HUDEP-2 (cell line): ENCODE data around the gene PIRT.
A peak's percentile ranks its signal among the peaks of the same experiment; 100 is the strongest.
"Not testable (repeated sequence)": the region's sequence is repeated elsewhere in the genome, so short reads cannot be mapped to it uniquely, and the experiment has no call there.

Experiments used
- DNase-seq, 76 experiments: peaks; one replicate each; lab custom pipeline; 2025; ENCODE audit not compliant: unreplicated experiment in 76 of 76; lab: John Stamatoyannopoulos, UW

Gene PIRT

GRCh38 chr17:10837921-10838320 is at the start of gene PIRT:
TSS of gene PIRT (minus strand) at chr17:10838087. CDS start at chr17:10825645, 12,442 bp downstream.
- DNase-seq: no peak

GRCh38 chr17:10881959-10882358 is 44.1 kb upstream of the PIRT start:
- no peak for DNase-seq

DNA sequence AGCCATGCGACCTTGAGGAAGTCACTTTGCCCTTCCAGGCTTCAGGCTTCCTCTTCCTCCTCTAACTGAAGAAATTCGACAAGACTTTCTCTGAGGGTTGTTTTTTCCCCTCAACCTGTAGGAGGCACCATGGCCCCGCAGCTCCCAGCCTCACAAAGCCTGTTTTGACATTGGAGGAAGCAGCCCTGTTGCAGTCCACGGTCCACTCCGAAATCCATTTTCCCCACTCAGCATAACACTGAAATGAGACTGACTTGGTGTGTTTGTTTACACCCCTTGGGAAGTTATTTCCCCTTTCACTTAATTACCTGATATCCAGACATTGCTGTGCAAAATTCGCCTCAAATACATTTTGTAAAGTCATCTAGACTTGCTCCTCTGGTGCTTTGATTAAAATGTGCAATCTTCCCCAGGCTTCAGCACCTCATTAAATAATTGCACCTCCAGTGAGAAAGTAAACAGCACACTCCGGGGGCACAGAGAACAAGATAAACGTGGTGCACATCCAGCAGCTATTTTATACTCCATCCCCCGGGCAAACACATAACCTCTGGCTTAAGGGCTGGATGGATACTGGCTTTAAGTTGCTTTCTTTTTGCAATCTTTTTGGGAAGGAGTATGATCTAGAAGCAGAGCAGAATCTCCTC is 41.4 kb upstream of the PIRT start:
- DNase-seq: peak in 8 of 76 experiments; percentile 2 to 20 (median 6)

GRCh38 chr17:10875984-10876555 is 38.2 kb upstream of the PIRT start:
- peak in 13 of 76 experiments; percentile 3 to 32 (median 9) for DNase-seq

DNA sequence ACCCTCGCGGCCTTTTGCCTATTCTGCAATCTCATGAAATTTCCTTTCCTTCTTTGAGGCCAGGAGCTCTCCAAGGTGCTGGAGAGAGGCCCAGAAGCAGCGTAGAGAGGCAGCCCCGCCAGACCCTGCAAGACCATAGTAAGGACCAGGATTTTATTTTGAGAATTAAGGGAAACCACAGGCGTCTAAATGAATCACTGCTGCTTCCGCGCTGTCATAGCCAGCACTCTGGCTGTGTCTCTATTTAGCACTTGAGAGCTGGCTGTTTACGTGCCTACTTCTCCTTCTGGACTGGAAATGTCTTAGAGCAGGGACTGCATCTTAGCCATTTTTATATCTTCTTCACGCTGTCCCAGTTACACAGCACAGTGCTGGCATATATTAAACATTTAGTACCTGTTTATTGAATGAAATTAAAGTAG is 37.6 kb upstream of the PIRT start:
- peak in 9 of 76 experiments; percentile 1 to 19 (median 7) for DNase-seq

GRCh38 chr17:10871914-10872313 is 34.0 kb upstream of the PIRT start:
- DNase-seq: no peak

GRCh38 chr17:10870336-10871050 is 32.6 kb upstream of the PIRT start:
- no peak for DNase-seq

DNA sequence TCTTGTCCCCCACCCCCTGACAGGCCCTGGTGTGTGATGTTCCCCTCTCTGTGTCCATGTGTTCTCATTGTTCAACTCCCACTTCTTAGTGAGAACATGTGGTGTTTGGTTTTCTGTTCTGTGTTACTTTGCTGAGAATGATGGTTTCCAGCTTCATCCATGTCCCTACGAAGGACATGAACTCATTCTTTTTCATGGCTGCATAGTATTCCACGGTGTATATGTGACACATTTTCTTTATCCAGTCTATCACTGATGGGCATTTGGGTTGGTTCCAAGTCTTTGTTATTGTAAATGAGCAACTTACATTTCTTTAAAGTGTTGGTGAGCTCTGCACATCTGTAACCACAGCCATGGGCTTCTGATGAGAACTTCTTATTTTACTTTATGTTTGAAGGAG is 30.9 kb upstream of the PIRT start:
- DNase-seq: not testable (repeated sequence)

DNA sequence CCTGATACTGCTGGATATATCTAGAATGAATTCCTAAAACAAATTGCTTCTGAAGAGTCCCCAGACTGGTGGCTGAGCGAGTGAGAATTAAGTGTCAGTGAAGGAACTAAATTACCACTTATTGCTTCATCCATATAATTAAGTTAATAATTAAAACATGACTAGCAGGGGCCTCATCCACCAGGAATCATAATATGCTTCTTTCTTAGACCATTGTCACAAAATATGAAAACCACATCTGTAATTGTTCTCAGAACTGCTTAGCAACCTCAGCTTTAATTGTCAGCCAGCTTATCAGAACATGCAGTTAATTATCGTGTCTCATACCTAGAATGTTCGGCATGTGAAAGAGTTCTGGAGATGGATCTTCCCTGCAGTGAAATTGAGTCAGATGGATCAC is 21.2 kb upstream of the PIRT start:
- no peak for DNase-seq

GRCh38 chr17:10857976-10858375 is 20.1 kb upstream of the PIRT start:
- no peak for DNase-seq

- DNase-seq: not testable (repeated sequence)
Measured at GRCh38 chr17:10846636-10847035, 8.7 kb upstream of the PIRT start.

DNA sequence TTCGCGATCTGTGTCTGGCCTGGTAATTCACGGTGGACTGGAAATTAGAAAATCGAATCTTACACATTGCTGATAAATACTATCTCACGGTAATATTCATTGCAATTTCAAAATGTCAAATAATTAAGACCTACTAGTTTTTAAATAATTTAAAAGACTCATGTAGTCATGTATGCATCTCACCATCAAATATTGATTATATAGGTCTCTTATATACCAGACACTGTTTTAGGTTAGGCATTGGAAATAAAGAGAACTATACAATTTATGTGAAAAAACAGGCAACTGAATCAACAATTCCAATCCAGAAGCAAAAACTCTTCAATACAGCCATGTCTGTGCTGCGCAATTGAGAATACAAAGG is 7.5 kb upstream of the PIRT start:
- no peak for DNase-seq

DNA sequence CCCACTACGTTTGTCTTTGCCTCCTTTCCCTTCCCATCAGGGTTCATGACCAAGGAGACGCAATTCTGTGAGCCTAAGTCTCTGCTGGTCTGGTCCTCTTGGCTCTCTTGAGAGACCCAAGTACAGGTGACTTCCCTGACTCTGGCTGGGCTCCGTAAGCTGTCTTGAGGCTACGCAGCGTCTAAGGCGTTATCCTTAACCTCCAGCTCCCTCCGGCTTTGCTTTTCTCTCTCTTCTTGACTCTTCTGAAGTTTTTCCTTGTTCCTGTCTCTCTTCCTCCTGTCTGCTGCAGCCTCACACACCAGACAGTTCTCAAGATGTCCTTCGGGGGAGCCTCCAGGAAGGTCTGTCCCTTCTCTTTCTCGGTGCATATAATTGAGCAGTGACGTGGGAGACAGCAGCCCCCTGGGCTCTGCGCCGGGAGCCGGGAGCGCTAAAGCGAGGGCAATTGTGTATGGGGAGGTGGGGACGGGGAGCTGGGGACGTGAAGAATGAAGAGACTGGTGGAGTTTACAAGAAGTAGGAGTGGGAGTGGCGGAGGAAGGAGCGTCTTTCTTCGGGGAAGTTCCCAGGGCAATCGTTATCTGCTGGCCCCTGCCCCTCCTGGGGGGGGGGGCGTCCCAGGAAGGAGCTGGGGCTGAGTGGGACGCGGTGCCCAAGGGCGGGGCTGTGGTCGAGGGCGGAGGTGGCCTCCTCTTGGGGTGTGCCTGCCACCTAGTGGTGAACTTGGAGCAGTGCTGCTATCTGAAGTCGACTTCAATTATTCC is 6.9 kb upstream of the PIRT start:
- peak in 66 of 76 experiments; percentile 3 to 72 (median 40) for DNase-seq

DNA sequence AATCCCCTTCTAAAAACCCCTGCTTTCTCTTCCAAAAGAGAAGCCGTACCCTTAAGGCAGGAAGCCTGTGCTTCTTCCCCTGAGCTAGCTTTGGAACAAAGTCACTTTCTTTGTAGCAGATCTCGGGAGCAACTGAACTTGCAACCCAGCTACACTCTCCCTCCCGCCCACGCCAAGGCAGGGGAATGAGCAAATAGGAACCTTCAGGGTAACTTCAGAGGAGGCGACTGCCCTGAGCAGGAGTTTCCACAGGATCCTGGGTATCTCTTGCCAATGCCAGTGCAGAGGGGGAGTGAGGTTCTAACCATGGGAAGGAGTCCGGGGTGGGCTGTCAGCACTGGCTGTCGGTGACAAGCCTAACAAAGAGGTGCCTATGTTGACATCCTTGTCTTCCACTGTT is 5.9 kb upstream of the PIRT start:
- peak in 50 of 76 experiments; percentile 2 to 52 (median 17) for DNase-seq

DNA sequence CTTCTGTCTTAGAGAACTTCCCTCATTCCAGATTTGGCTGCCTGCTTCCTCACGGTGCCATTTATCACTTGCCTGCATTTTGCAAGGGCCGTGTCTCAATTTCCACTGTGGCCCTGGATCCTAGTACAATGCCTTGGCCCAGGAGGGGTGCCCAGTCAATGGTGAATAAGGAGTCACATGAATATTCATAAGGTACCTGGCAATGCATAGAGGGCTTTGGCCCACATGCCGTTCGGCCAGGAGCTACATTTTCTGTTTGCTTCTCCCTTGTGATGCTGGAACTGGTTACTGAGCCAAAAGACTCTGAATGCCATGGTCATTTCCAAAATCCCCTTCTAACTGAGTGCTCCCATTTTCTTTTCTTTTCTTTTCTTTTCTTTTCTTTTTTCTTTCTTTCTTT is 4.8 kb upstream of the PIRT start:
- DNase-seq: no peak

- no peak for DNase-seq
Measured at GRCh38 chr17:10838682-10839081, 795 bp upstream of the PIRT start.

DNA sequence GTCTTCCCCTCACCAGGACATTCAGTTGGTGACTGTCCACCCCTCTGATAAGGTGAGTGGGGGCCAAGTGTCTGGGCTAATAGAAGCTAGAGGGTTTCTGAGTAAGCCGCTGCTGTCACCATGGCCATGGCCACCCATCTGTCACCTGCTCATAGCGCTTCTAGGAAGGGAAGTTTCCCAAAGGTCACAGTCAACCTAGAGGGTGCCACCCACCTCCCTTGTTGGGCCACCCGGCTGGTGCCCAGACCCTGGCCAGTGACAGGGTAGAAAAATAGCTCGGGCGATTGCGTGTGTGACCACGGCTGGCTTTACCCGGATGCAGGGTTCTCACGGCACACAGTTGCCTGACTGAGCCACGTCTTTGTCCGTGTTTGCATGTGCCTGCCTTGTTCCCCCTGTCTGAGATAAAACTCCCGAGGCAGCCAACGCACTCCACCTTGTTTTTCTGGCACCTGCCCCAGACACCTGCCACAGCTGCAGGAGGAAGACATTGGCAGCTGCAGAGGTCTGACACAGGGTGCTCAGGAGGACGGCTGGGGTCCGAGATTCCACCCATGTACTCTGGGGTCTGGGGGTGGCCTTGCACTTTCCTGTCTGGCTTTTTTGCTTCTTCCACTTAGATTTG is 809 bp downstream of the PIRT start:
- peak in 1 of 76 experiments; percentile 4 for DNase-seq

- DNase-seq: no peak
Measured at GRCh38 chr17:10836145-10836544, 1.7 kb downstream of the PIRT start.

GRCh38 chr17:10831696-10832095 is 6.2 kb downstream of the PIRT start:
- no peak for DNase-seq

- no peak for DNase-seq
Measured at GRCh38 chr17:10827898-10828552, 9.9 kb downstream of the PIRT start.
